ENCODE data around the gene EIF5A.

The EIF5A gene

DNA sequence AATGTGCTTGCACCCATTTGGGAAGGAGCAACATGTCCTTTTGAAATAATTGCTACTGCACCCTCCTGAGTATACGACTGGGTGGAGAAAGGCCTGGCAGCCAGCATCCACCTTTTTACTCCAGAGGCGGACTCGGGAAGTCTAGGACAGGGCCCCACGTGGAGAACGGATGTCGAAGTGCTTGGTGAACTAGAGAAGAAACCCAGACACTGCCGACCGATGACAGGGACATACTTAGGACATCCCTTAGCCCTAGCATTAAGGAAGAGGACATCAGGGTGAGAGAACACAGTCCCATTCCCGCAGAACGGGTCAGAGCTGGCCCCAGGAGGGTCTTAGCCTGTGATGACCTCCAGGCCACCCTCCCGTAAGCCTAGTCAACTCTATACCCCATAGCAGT, 16.7 kb upstream of the EIF5A start:
- Mint-ChIP-seq H3K27me3 (ENCODE audit: low read depth, poor library complexity) (peaks cover 35% of the 10 kb centered on the region), H3K4me1 (peaks cover 70% of the 10 kb centered on the region), H3K4me3 (no peak overlapping the region), H3K36me3 (ENCODE audit: low read depth) (peaks cover 8% of the 10 kb centered on the region), H3K27ac (no peak overlapping the region), H3K9me3 (no peaks in the 10 kb centered on the region)
- TF ChIP-seq, protein P1, sequence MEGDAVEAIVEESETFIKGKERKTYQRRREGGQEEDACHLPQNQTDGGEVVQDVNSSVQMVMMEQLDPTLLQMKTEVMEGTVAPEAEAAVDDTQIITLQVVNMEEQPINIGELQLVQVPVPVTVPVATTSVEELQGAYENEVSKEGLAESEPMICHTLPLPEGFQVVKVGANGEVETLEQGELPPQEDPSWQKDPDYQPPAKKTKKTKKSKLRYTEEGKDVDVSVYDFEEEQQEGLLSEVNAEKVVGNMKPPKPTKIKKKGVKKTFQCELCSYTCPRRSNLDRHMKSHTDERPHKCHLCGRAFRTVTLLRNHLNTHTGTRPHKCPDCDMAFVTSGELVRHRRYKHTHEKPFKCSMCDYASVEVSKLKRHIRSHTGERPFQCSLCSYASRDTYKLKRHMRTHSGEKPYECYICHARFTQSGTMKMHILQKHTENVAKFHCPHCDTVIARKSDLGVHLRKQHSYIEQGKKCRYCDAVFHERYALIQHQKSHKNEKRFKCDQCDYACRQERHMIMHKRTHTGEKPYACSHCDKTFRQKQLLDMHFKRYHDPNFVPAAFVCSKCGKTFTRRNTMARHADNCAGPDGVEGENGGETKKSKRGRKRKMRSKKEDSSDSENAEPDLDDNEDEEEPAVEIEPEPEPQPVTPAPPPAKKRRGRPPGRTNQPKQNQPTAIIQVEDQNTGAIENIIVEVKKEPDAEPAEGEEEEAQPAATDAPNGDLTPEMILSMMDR (IDR thresholded peaks at IDR 0.05): no peak
- DNase-seq: no peak

GRCh38 chr17:7292194-7292593, 15.2 kb upstream of the EIF5A start:
- Mint-ChIP-seq H3K36me3 (ENCODE audit: low read depth) (no peaks in the 10 kb centered on the region), H3K4me1 (peaks cover 68% of the 10 kb centered on the region), H3K27me3 (ENCODE audit: low read depth, poor library complexity) (peaks cover 49% of the 10 kb centered on the region), H3K27ac (no peak overlapping the region), H3K4me3 (no peak overlapping the region), H3K9me3 (no peaks in the 10 kb centered on the region)
- DNase-seq: no peak
- TF ChIP-seq, protein P1 (IDR thresholded peaks at IDR 0.05): no peak

- Mint-ChIP-seq H3K4me1 (peaks cover 63% of the 10 kb centered on the region), H3K9me3 (no peaks in the 10 kb centered on the region), H3K36me3 (ENCODE audit: low read depth) (no peaks in the 10 kb centered on the region), H3K27me3 (ENCODE audit: low read depth, poor library complexity) (peaks cover 50% of the 10 kb centered on the region), H3K4me3 (peak overlapping the region; percentile 54), H3K27ac (no peak overlapping the region)
- TF ChIP-seq, protein P1 (IDR thresholded peaks at IDR 0.05): no peak
- DNase-seq: no peak
Measured at GRCh38 chr17:7292729-7293128, 14.7 kb upstream of the EIF5A start.

DNA sequence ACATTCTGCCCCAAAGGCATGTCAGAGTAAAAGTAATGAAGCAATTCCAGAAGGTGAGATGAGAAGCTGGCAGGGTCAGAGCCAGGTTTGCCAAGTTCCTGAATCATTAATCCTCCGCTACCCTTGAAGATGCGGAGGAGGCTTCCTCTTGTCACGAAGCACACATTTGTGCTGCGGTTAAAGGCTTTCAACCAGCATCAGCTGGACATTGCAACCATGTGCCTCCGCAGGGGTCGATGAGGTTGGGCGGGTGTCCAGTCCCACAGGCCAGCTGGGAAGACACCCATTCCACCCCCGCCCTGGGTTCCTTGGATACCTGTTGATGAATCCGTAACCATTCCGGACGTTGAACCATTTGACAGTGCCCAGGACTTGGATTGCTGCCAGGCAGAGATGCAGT, 14.3 kb upstream of the EIF5A start:
- Mint-ChIP-seq H3K4me3 (peak overlapping the region; percentile 64), H3K4me1 (peaks cover 59% of the 10 kb centered on the region), H3K27me3 (ENCODE audit: low read depth, poor library complexity) (peaks cover 55% of the 10 kb centered on the region), H3K27ac (no peak overlapping the region), H3K36me3 (ENCODE audit: low read depth) (no peaks in the 10 kb centered on the region), H3K9me3 (no peaks in the 10 kb centered on the region)
- TF ChIP-seq, protein P1 (IDR thresholded peaks at IDR 0.05): no peak
- no peak for DNase-seq

DNA sequence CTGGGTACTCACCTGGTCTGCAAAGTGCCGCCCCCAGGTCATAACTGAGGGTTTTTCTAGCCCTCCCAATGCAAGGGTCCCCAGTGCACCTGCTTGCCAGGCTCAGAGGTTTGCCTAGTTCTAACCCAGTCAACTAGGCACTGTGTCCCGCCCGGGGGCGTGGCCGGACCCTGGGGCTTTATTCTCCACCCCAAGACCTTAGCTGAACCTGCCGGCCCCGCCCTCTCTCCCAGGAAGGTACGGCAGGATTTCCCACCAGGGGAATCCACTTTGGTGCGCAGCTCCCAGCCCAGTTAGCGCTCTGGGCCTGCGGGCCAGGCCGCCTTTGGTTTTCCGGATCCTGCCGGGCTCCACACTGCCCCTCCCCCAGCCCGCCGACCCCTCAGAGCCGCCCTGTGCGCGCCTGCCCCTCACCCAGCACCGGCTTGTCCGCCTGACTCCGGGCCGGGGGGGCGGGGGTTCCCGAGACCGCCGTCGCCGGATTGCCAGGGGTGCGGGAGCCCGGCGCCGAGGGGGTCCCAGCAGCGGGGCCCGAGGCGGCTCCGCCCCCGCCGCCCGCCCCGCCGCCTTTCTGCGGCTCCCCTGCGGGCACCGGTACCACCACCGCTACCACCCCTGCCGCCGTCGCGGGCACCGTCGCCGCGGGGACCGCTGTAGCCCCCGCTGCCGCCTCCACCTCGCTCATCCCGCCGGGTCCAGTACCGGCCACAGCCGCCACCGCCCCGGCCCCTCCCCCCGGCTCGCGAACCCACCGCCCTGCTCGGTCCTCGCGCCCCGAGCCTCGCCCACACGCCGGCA, 13.4 kb upstream of the EIF5A start:
- H3K27me3 Mint-ChIP-seq (ENCODE audit: low read depth, poor library complexity): peaks cover 63% of the 10 kb centered on the region
- H3K4me3 Mint-ChIP-seq: peak overlapping the region; percentile 64
- no peak overlapping the region for H3K27ac Mint-ChIP-seq

More for the DNA sequence above, 13.4 kb upstream of the EIF5A start:
- Mint-ChIP-seq H3K9me3 (no peaks in the 10 kb centered on the region), H3K36me3 (ENCODE audit: low read depth) (no peaks in the 10 kb centered on the region), H3K4me1 (peaks cover 51% of the 10 kb centered on the region)
- TF ChIP-seq, protein P1 (IDR thresholded peaks at IDR 0.05): no peak
- DNase-seq: peak; percentile 56
